GM18508 (cell line): Measurements from ENCODE around the gene BCL11B.

ENCODE experiments used
- ATAC-seq: cut with Tn5 transposase; IDR thresholded peaks from one replicate; pipeline ENCODE4 v1.9.1; 2021; ENCODE audit warnings: moderate number of reproducible peaks; ENCODE audit not compliant: insufficient read depth, unreplicated experiment

The BCL11B gene

GRCh38 chr14:99256483-99256874, 15.5 kb downstream of the BCL11B start:
- no peak for ATAC-seq

- no peak for ATAC-seq
Observed at GRCh38 chr14:99255621-99256482, 16.1 kb downstream of the BCL11B start.

- ATAC-seq = no peak
Observed at GRCh38 chr14:99254328-99255009, 17.5 kb downstream of the BCL11B start.

- ATAC-seq = no peak
Observed at GRCh38 chr14:99253890-99254289, 18.1 kb downstream of the BCL11B start.

GRCh38 chr14:99252940-99253868, 18.8 kb downstream of the BCL11B start:
- ATAC-seq = no peak

GRCh38 chr14:99252443-99252939, 19.5 kb downstream of the BCL11B start:
- ATAC-seq = no peak

GRCh38 chr14:99251721-99252120, 20.3 kb downstream of the BCL11B start:
- ATAC-seq = no peak

- ATAC-seq = no peak
Observed at GRCh38 chr14:99250636-99251208, 21.3 kb downstream of the BCL11B start.

GRCh38 chr14:99249389-99249788, 22.6 kb downstream of the BCL11B start:
- ATAC-seq = no peak

GRCh38 chr14:99248761-99249171, 23.2 kb downstream of the BCL11B start:
- no peak for ATAC-seq

- no peak for ATAC-seq
Observed at GRCh38 chr14:99247772-99248171, 24.2 kb downstream of the BCL11B start.

- no peak for ATAC-seq
Observed at GRCh38 chr14:99247101-99247729, 24.8 kb downstream of the BCL11B start.

GRCh38 chr14:99246536-99247097, 25.4 kb downstream of the BCL11B start:
- no peak for ATAC-seq

- ATAC-seq = no peak
Observed at GRCh38 chr14:99245564-99246511, 26.2 kb downstream of the BCL11B start.

GRCh38 chr14:99244941-99245563, 26.9 kb downstream of the BCL11B start:
- ATAC-seq = no peak

- ATAC-seq = no peak
Observed at GRCh38 chr14:99244367-99244901, 27.6 kb downstream of the BCL11B start.
